ENCODE measurements around the gene FAR2.
"Not testable (repeated sequence)": the region's sequence is repeated elsewhere in the genome, so short reads cannot be mapped to it uniquely, and the experiment has no call there.

- not testable (repeated sequence) for TF ChIP-seq CTCF, POLR2A (IDR thresholded peaks at IDR 0.05)
Observed at GRCh38 chr12:29182247-29182646, 33.2 kb downstream of the FAR2 start.
